ENCODE measurements around the gene LGALS4.
A peak's percentile ranks its signal among the peaks of the same experiment; 100 is the strongest.
"Not testable (repeated sequence)": the region's sequence is repeated elsewhere in the genome, so short reads cannot be mapped to it uniquely, and the experiment has no call there.

The LGALS4 gene

DNA sequence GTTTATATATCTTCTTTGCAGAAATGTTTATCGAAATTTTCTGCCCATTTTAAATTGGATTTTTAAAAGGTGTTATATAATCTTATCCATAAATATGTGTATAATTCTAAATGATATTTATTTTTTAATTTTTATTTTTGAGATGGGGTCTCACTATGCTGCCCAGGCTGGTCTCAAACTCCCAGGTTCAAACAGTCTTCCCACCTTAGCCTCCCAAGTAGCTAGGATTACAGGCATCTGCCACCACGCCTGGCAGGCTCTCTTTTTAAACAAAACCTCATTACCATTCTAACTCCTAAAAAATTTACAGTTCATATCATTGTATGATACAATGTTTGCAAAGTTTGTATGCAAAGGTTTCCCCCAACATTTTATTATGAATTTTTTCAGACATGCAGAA is 16.6 kb downstream of the LGALS4 start:
- DNase-seq (ENCODE audit: low read depth in 2 of 2) = no peak

DNA sequence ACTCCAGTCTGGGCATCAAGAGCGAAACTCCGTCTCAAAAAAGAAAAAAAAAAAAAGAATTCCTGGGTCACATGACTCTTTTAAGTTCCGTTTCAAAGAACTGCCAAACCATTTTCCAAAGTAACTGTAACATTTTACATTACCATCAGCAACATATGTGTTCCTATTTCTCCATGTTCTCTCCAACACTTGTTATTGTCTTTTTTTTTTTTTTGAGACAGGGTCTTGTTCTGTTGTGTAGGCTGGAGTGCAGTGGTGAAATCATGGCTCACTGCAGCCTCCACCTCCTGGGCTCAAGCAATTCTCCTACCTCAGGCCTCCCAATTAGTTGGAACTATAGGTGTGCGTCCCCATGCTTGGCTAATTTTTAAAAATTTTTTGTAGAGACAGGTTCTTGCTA is 17.2 kb downstream of the LGALS4 start:
- DNase-seq (ENCODE audit: low read depth in 2 of 2) = no peak

DNA sequence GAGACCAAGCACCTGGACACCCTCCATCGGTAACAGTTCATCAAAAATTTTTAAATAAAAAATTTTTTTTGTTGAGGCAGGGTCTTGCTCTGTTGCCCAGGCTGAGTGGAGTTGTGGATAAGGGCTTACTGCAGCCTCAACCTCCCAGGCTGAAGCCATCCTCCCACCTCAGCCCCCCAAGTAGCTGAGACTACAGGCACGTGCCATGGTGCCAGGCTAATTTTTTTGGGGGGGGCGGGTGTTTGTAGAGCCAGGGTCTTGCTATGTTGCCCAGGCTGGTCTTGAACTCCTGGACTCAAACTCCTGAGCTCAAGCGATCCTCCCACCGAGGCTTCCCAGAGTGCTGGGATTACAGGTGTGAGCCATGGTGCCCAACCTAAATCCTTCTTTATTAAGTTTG is 19.1 kb downstream of the LGALS4 start:
- DNase-seq (ENCODE audit: low read depth in 2 of 2) = no peak

DNA sequence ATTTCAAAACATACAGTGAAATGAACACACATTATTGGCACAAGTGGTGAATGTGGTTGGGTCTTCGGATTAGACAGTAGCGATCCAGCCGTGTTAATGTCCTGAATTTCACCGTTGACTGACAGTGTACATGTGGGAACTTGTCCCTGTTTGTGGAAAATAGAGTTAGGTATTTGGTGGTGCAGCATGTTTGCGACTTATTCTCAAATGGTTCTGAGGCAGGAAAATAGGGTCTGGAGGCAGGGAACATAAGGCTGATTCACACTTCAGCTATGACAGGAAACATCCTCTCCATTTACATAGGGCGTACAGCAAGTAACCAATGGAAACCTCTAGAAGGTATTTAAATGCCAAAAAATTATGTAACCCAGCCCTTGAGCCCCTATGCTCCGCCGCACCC is 19.6 kb downstream of the LGALS4 start:
- DNase-seq (ENCODE audit: low read depth in 2 of 2) = no peak

DNA sequence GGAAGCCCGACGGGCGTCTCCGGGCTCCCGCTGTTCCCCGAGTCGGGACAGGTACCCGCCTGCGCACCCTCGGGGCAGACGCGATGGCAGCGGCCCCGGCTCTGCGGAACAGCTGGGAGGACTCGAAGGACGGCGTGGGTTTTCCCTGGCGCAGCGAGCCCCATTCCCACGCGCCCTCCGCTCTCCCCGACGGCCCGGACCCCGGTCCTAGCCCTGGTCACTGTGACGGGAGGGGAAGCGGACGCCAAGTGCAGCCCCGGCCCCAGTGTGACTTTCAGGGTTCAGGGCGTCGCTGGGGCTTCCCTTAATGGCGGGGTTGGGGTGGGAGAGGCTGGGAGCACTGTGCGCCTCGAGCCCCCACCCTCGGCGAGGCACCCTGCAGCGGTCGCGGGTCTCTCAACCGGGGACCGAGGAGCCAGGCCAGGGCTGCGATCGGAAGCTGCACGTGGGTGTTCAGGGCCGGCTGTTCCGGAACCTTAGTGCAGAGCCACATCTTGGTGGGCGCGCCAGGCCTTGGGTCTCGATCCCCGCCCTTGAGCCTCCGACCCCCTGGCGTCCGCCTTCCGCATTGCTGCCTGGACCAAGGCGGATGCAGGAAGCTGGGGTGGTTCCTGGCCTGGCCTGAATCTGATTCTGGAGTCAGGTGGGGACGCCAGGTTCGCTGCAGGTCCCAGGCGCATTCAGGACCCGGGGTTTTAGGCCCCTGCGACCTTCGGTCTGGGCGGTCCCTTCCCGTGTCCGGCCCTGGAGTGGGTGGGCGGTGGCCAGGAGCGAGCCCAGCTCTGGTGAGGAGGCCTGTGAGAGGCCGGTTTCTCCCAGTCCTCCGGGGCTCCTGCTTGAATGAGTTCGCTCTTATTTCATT is 20.3 kb downstream of the LGALS4 start:
- DNase-seq (ENCODE audit: low read depth in 2 of 2) = peak in 1 of 2 donors; percentile 45

DNA sequence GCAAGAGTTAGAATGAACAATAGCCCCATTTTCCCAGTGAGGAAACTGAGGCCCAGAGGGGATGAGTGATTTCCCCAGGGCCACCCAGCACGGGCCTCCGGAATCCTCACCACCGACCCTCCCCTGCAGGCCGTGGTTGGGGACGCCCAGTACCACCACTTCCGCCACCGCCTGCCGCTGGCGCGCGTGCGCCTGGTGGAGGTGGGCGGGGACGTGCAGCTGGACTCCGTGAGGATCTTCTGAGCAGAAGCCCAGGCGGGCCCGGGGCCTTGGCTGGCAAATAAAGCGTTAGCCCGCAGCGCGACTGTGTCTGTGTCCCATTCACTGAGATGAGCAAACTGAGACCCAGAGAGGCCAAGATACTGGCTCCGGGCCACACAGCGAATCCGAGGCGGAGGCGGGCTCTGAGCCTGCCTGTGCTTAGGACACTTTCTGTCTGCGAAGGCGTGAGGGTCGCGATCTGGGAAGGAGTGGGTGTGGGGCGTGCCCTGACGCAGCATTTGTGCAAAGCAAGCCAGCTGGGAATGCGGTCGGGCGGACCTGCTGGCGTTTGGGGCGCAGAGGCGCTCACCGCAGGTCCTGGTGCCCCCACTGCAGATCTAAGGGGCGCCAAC is 21.2 kb downstream of the LGALS4 start:
- DNase-seq (ENCODE audit: low read depth in 2 of 2) = not testable (repeated sequence)

DNA sequence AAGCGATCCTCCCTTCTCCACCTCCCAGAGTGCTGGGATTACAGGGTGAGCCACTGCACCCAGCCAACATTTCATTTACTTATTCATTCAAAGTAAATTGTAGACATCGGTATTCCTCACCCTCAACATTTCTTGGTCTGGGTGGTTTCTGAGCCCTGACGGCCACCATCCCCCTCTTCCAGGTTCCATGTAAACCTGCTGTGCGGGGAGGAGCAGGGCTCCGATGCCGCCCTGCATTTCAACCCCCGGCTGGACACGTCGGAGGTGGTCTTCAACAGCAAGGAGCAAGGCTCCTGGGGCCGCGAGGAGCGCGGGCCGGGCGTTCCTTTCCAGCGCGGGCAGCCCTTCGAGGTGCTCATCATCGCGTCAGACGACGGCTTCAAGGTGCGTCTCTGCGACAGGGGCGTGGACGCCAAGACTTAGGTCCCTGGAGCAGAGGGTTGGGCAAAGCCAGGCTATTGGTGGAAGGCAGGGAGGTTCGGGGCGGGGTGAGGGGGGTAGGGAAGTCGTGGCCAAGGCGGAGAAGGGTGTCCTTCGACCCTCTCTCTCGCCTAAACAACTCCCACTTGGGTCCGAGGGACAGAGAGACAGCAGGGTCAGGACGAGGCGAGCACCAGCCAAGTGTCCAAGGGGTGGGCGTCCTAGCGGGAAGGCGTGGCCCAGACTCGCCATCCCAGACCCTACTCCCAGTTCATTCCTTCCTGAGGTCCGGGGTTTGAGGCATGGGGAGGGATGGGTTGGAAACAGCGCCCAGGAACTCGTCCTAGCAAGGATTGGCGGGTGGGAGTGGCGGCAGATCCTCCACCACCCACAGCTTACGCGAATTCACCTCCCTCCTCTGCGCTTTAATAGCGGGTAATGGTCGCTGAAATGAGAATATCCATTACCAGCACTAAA is 22.0 kb downstream of the LGALS4 start:
- DNase-seq (ENCODE audit: low read depth in 2 of 2) = not testable (repeated sequence)

DNA sequence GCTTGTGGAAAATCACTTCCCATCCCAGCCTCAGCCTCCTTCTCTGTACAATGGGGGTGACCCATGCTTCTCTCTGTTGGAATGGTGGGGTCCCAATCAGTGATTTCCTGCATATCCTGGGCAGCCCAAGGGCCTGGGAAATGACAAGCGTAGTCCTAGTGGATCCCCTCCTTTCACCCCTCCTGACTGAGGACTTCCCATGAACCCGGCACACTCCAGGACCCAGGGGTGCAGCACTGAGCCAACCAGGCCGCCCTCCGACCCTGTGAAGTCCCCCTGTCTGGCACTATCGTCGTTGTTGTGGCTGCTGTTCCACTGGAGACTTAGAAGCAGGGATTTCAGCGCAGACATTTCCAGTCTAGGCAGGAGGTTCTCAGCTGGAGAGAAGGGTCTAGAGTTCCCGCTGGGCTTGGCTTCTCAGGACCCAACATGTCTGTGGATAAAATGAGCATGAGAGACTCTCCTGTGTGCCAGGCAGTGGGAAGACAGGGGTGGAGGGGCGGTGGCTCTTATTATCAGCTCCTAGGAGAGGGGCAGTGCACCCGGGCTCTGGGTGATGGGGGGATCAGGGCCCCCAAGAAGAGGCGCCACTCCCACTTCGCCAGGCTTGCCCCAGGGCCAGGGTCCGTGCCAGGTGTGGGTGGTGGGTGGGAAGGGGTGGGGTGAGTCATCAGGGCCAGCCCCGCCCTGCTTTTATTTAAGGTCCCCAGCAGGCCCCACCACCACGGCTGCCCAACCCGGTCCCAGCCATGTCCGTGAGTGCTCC is 24.1 kb downstream of the LGALS4 start, which contains the start of gene LGALS7B:
LGALS7B (plus strand) TSS at position 723 of the 766 bp plus-strand sequence; CDS start at position 750, 27 bp downstream.
- no peak for DNase-seq (ENCODE audit: low read depth in 2 of 2)

DNA sequence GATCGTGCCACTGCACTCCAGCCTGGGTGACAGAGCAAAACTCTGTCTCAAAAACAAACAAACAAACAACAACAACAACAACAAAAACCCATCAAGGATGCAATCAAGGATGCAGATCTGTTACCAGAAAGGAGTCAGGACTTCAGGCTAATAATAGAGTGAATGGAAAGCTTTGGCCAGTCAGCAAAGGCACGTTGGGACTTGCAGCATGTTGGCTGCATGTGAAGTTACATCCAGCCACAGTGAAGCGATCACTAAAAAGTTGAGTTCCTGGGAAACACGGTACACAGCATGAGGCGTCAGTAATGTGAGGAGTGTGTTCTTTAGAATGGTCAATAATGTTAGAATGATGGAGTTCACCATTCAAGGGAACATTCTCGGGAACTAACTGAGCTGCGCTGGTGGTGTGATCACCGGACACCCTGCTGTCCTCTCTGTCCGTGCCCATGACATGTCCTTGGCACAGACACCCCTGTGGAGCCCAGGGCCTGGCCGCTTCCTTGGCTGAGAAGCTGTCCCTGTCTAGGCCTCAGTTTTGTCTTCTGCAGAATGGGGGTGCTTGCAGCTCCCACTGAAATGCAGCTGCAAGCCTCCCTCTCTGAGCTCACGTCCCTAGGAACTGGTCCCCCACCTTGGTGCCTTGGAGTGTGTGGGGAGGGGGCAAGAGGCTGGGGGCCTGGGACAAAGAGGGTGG is 26.0 kb downstream of the LGALS4 start:
- DNase-seq (ENCODE audit: low read depth in 2 of 2) = no peak

DNA sequence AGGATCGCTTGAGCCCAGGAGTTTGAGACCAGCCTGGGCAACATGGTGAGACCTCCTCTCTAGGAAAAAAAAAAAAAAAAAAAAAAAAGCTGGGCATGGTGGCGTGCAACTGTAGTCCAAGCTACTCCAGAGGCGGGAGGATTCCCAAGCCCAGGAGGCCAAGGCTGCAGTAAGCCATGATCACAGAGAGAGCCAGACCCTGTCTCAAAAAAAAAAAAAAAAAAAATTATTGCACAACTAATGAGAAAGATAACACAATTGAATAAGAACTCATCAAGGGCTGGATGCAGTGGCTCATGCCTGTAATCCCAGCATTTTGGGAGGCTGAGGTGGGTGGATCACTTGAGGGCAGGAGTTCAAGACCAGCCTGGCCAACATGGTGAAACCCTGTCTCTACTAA is 26.7 kb downstream of the LGALS4 start:
- DNase-seq (ENCODE audit: low read depth in 2 of 2) = not testable (repeated sequence)

DNA sequence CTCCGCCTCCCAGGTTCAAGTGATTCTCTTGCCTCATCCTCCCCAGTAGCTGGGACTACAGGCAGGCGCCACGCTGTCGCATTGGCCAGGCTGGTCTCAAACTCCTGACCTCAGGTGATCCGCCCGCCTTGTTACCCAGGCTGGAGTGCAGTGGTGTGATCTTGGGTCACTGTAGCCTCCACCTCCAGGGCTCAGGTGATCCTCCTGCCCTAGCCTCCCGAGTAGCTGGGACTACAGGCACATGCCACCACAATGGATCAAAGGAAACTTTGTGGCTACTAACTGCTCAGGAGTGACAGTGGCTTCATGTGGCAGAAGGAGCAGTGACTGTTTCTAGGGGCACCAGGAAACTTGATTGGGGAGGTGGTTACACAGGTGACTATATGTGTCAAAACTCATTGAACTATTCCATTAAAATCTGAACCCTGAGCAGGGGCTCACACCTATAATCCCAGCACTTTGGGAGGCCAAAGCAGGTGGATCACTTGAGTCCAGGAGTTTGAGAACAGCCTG is 27.5 kb downstream of the LGALS4 start:
- no peak for DNase-seq (ENCODE audit: low read depth in 2 of 2)

DNA sequence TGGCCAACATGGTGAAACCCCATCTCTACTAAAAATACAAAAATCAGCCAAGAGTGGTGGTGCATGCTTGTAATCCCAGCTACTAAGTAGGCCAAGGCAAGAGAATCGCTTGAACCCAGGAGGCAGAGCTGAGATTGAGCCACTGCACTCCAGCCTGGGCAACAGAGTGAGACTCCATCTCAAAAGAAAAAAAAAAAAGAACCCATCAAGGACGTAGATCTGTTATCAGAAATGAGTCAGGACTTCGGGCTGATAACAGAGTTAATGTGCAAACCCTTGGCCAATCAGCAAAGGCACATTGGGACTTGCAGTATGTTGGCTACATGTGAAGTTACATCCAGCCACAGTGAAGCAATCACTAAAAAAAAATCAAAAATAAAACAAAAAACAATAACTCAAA is 28.5 kb downstream of the LGALS4 start:
- no peak for DNase-seq (ENCODE audit: low read depth in 2 of 2)

DNA sequence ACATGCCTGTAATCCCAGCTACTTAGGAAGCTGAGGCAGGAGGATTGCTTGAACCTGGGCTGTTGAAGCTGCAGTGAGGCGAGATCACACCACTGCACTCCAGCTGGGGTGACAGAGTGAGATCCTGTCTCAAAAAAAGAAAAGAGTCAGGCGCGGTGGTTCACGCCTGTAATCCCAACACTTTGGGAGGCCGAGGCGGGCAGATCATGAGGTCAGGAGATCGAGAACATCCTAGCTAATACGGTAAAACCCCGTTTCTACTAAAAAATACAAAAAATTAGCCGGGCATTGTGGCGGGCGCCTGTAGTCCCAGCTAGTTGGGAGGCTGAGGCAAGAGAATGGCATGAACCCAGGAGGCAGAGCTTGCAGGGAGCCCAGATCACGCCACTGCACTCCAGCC is 30.5 kb downstream of the LGALS4 start:
- DNase-seq (ENCODE audit: low read depth in 2 of 2) = not testable (repeated sequence)

DNA sequence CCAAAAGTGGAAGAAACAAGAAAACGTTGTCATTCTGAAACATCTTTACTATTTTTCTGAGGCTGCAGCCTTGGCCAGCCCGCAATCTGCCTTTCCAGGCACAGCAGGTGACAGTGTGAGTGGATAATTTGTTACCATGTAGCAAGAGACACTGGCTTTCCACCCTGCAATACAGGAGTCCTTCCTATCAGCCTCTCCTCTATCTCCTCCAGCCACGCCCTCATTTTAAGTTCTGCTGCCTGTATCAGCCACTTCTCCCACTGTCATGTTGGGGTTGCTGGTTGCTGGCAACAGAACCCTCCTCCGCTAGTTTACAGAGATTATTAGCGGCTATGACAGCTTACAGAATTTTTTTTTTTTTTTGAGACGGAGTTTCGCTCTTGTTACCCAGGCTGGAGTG is 31.7 kb downstream of the LGALS4 start:
- DNase-seq (ENCODE audit: low read depth in 2 of 2) = no peak

DNA sequence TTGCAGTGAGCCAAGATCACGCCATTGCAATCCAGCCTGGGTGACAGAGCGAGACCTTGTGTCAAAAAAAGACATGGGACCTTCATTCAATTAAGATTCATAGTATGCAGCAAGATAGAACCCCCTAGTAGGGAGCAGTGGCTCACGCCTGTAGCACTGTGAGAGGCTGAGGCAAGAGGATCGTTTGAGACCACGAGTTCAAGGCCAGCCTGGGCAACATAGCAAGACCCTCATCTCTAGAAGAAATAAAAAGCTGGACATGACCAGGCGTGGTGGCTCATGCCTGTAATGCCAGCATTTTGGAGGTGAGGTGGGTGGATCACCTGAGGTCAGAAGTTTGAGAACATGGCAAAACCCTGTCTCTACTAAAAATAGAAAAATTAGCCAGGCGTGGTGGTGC is 32.3 kb downstream of the LGALS4 start:
- no peak for DNase-seq (ENCODE audit: low read depth in 2 of 2)

DNA sequence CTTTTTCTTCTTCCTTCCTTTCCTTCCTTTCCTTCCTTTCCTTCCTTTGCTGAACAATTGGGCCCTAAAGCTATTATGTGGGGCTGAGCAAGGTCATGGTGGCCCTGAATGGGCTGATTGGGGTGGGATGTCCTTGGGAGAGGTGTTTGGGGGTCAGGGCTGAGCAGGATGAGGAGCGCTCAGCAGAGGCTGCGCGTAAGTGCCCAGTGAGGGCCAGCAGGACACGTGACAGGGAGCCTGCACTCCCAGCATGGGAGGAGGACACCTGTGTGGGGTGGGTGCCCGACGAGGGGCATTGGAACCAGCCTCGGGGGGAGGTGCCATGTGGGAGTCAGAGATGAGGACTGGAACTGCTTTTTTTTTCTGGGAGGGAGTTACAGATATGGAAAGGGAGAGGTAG is 34.0 kb downstream of the LGALS4 start:
- no peak for DNase-seq (ENCODE audit: low read depth in 2 of 2)

DNA sequence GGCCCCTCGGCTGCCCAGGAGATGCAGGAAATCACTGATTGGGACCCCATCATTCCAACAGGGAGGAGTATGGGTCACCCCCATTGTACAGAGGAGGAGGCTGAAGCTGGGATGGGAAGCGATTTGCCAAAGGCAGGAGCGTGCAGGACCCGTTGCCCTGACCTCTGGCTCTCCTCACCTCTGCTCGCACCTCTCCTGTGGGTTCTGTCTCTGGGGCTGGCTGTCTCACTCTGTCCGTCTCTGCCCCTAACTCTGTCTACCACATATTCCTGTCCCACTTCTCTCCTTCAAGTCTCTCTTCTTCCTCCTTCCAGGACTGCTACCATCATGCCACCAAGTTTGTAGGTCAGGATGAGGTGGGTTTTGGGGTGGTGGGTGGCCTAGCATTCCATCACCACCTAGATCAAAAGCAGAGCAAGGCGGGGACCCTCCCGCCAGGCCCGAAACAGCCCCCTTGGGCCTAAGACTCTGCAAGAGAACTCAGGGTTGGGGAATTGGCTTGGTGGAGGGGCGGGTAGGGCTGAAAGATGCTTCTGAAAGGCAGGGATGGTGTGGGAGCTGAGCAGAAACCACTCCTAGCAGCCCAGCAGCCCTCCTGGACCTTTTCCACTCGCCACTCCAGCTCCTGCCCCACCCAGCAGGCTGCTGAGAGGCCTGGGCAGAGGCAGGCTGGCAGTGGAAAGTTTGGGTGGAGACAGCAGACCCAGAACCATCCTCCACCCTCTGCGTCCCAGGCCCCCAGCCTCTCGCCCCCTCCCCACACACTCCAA is 38.4 kb downstream of the LGALS4 start:
- DNase-seq (ENCODE audit: low read depth in 2 of 2) = no peak

DNA sequence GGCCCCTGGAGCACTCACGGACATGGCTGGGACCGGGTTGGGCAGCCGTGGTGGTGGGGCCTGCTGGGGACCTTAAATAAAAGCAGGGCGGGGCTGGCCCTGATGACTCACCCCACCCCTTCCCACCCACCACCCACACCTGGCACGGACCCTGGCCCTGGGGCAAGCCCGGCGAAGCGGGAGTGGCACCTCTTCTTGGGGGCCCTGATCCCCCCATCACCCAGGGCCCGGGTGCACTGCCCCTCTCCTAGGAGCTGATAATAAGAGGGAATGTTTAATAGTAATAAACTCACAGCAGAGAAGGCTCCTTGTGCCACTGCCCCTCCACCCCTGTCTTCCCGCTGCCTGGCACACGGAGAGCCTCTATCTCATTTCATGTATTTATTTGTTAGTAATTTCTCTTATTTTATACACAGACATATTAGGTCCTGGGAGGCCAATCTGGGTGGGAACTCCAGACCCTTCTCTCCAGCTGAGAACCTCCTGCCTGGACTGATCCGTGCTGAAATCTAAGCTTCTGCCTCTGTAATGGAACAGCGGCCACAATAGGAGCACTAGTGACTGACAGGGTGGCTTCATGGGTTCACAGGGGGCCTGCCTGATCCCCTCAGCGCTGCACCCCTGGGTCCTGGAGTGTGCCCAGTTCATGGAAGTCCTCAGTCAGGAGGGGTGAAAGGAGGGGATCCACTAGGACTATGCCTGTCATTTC is 39.1 kb downstream of the LGALS4 start, which contains the start of gene LGALS7:
LGALS7 (minus strand) TSS at position 49 of the 709 bp plus-strand sequence; CDS start at position 24, 25 bp downstream.
- DNase-seq (ENCODE audit: low read depth in 2 of 2) = no peak

DNA sequence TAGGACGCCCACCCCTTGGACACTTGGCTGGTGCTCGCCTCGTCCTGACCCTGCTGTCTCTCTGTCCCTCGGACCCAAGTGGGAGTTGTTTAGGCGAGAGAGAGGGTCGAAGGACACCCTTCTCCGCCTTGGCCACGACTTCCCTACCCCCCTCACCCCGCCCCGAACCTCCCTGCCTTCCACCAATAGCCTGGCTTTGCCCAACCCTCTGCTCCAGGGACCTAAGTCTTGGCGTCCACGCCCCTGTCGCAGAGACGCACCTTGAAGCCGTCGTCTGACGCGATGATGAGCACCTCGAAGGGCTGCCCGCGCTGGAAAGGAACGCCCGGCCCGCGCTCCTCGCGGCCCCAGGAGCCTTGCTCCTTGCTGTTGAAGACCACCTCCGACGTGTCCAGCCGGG is 41.2 kb downstream of the LGALS4 start:
- DNase-seq (ENCODE audit: low read depth in 2 of 2) = not testable (repeated sequence)

Data from stimulated activated CD4-positive, alpha-beta T cell treated with anti-CD3 and anti-CD28 coated beads, Interleukin-4, amount 100 ng/mL, for 48 hours (primary cell).